Stimulated activated naive CD8-positive, alpha-beta T cell treated with anti-CD3 and anti-CD28 coated beads, Interleukin-15, amount 100 ng/mL, for 72 hours (primary cell): ENCODE data around the gene SHC1.
A peak's percentile ranks its signal among the peaks of the same experiment; 100 is the strongest.
"Not testable (repeated sequence)": the region's sequence is repeated elsewhere in the genome, so short reads cannot be mapped to it uniquely, and the experiment has no call there.

Experiments
- ATAC-seq: fragments of 150-1000 bp; cut with Tn5 transposase; 2 replicates; pipeline ENCODE4 v1.10.0; 2021; ENCODE audit warnings: mild to moderate bottlenecking, moderate library complexity
- DNase-seq, 2 donors: peaks; one replicate each; pipeline ENCODE4 v3.0.0; 2021 to 2022
- H3K27ac Mint-ChIP-seq, 2 donors: one replicate each; pipeline ENCODE4 v1.8.0; 2022; ENCODE audit warnings: mild to moderate bottlenecking in 2 of 2, mixed read lengths in 2 of 2, moderate library complexity in 2 of 2
- H3K27me3 Mint-ChIP-seq: one replicate; pipeline ENCODE4 v1.8.0; 2022; ENCODE audit warnings: mixed read lengths
- H3K4me1 Mint-ChIP-seq: one replicate; pipeline ENCODE4 v1.8.0; 2022; ENCODE audit warnings: mild to moderate bottlenecking, mixed read lengths
- H3K4me3 Mint-ChIP-seq, 2 donors: one replicate each; pipeline ENCODE4 v1.8.0; 2022; ENCODE audit warnings: mild to moderate bottlenecking in 2 of 2, mixed read lengths in 2 of 2, moderate library complexity in 1 of 2
- H3K9me3 Mint-ChIP-seq, 2 donors: one replicate each; pipeline ENCODE4 v1.8.0; 2022; ENCODE audit warnings: mixed read lengths in 2 of 2

Gene SHC1

GRCh38 chr1:154990276-154990675, 19.7 kb upstream of the SHC1 start:
- ATAC-seq (no peak), DNase-seq (no peak)
- Mint-ChIP-seq H3K27me3 (peaks cover 8% of the 10 kb centered on the region), H3K27ac (no peak overlapping the region), H3K9me3 (no peaks in the 10 kb centered on the region), H3K4me1 (peaks cover 37% of the 10 kb centered on the region), H3K4me3 (no peak overlapping the region)

DNA sequence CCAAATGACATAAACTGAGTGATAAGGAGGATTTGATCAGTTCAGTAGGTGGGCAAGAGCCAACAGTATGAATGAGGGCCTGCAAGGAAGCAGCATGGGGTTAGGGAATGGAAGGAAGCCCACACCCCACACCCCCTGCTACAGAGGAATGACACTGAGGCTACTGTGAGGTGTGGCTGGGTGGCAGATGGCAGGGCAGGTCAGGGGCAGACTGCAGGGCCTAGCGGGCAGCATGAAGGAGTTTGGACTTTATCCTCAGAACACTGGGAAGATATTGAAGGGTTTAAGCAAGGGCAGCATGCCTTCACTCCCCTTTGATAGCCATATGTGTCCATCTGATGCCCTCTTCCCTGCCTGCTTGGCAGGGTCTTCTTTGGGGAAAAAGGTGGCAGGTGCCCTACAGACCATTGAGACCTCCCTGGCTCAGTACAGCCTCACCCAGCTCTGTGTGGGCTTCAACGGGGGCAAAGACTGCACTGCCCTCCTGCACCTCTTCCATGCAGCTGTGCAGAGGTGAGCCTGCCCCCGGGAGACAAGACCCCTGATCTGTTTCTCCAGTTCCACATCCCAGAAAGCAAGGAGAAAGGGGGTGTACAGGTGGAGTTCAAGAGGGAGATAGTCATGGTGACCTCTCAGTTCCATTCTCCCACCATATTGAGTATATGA, 18.8 kb upstream of the SHC1 start:
- no peaks in the 10 kb centered on the region for H3K9me3 Mint-ChIP-seq
- H3K27ac Mint-ChIP-seq: peak overlapping the region; percentile 67 to 75
- H3K4me3 Mint-ChIP-seq: no peak overlapping the region
- no peak for DNase-seq
- no peaks in the 10 kb centered on the region for H3K27me3 Mint-ChIP-seq
- peaks cover 32% of the 10 kb centered on the region for H3K4me1 Mint-ChIP-seq
- ATAC-seq: no peak

GRCh38 chr1:154988058-154988954, 17.8 kb upstream of the SHC1 start:
- no peak for ATAC-seq
- Mint-ChIP-seq H3K4me3 (no peak overlapping the region), H3K9me3 (no peaks in the 10 kb centered on the region), H3K27me3 (no peaks in the 10 kb centered on the region), H3K27ac (no peak overlapping the region), H3K4me1 (peaks cover 32% of the 10 kb centered on the region)
- no peak for DNase-seq

DNA sequence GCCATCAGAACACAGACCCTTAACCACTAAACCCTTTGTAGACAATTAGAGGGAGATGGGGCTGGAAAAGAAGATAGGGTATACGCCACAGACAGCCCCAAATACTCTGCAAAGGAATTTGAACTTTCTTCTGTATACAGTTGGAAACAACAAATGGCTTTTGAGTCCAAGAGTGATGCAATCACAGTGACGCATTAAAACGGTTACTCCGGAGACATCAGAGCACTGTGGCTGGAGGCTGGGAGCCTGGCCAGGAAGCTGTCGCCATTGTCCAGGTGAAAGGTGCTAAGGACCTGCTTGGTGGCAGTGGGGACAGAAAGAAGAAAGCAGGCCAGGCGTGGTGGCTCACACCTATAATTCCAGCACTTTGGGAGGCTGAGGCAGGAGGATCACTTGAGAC, 16.8 kb upstream of the SHC1 start:
- Mint-ChIP-seq H3K4me3 (no peak overlapping the region), H3K27ac (no peak overlapping the region), H3K27me3 (no peaks in the 10 kb centered on the region), H3K9me3 (no peaks in the 10 kb centered on the region), H3K4me1 (peaks cover 32% of the 10 kb centered on the region)
- ATAC-seq (no peak), DNase-seq (no peak)

DNA sequence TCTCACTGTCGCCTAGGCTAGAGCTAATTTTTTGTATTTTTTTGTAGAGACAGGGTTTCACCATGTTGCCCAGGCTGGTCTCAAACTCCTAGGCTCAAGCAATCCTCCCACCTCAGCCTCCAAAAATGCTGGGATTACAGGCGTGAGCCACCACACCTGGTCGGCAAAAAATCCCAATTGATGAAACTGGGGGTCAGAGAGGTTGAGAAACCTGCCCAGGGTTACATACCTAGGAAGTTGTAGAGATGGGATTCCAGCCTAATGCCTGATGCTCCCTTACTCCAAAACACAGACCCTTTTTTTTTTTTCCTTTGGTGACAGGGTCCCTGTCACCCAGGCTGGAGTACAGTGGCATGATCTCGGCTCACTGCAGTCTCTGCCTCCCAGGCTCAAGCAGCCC, 16.2 kb upstream of the SHC1 start:
- not testable (repeated sequence) for DNase-seq, ATAC-seq, H3K9me3 Mint-ChIP-seq, H3K4me3 Mint-ChIP-seq, H3K27me3 Mint-ChIP-seq
- H3K27ac Mint-ChIP-seq: peak overlapping the region in 1 of 2 donors; percentile 74
- peaks cover 33% of the 10 kb centered on the region for H3K4me1 Mint-ChIP-seq

- H3K27ac Mint-ChIP-seq: peak overlapping the region in 1 of 2 donors; percentile 37
- no peak for DNase-seq
These were observed 13.4 kb upstream of the SHC1 start for GRCh38 chr1:154983776-154984466.

DNA sequence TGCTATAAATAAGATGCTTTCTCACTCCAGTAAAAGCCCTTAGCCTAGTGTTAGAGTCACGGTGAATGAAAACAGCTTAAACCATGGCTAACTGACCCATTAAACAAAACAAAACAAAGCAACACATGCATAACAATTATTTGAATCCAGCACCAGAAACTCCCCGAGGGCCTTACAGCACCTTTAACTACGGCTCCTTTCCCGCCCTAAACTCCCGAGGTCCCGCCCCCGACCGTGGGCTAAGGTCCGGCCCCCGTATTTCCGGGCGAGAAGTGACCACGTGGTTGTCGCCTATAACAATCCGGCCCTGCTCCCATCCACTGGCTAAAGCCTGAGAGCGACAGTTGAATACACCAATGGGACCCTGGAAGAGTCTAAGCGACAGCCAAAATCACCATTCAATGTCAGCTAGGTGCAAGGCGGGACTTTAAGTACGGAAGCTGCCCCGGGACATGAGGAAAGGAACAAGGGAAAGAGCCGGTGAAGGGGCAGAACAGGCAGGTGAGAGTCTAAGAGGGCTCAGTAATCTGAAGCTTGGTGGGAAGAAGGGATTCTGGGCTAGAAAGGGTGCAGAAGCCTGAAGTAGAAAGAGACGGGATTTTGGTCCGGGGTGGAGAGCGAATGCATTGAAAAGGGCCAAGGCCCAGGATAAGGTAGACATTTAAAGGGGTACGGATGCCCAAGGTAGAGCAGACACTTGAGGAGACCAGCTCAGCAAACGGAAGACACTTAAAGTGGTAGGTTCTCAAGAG, 12.5 kb upstream of the SHC1 start, which contains the start of gene FLAD1:
Gene FLAD1 (plus strand): TSS at position 448 of the 752 bp plus-strand sequence. CDS start 351 bp downstream, outside the sequence.
- peaks cover 33% of the 10 kb centered on the region for H3K4me1 Mint-ChIP-seq
- H3K27ac Mint-ChIP-seq: peak within 1 kb of the TSS in 1 of 2 donors; percentile 37
- H3K9me3 Mint-ChIP-seq: no peaks in the 10 kb centered on the region
- no peaks in the 10 kb centered on the region for H3K27me3 Mint-ChIP-seq
- no peak within 1 kb of the TSS for H3K4me3 Mint-ChIP-seq
- ATAC-seq (peak; percentile 100), DNase-seq (peak; percentile 95 to 98)

More at GRCh38 chr1:154983776-154984466, 13.4 kb upstream of the SHC1 start:
- Mint-ChIP-seq H3K4me1 (peaks cover 42% of the 10 kb centered on the region), H3K27me3 (no peaks in the 10 kb centered on the region), H3K4me3 (no peak overlapping the region), H3K9me3 (no peaks in the 10 kb centered on the region)
- ATAC-seq: no peak

DNA sequence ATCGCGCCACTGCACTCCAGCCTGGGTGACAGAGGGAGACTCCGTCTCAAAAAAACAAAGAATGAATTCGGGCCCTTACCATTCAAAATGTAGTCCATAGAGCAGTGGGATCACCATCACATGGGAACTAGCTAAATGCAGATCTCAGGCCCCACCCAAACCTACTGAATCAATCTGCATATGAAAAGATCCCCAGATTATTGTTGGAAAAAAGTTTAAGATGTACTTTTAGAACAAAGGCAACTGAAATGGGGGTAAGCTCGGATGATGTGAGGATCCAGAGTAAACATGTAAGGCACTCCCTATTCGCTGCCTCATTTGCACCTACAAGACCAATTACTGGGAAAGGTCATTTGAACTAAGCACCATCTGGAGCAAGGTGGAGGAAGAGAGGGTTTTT, 11.8 kb upstream of the SHC1 start:
- DNase-seq: no peak
- peaks cover 31% of the 10 kb centered on the region for H3K4me1 Mint-ChIP-seq
- ATAC-seq: no peak
- no peaks in the 10 kb centered on the region for H3K27me3 Mint-ChIP-seq
- no peak overlapping the region for H3K4me3 Mint-ChIP-seq
- no peak overlapping the region for H3K27ac Mint-ChIP-seq
- no peaks in the 10 kb centered on the region for H3K9me3 Mint-ChIP-seq

GRCh38 chr1:154978360-154978759, 7.8 kb upstream of the SHC1 start:
- no peak for DNase-seq
- H3K4me1 Mint-ChIP-seq: peaks cover 22% of the 10 kb centered on the region
- no peak overlapping the region for H3K4me3 Mint-ChIP-seq
- no peak overlapping the region for H3K27ac Mint-ChIP-seq
- no peaks in the 10 kb centered on the region for H3K9me3 Mint-ChIP-seq
- no peak for ATAC-seq
- H3K27me3 Mint-ChIP-seq: no peaks in the 10 kb centered on the region

GRCh38 chr1:154977762-154978161, 7.2 kb upstream of the SHC1 start:
- Mint-ChIP-seq H3K4me1 (peaks cover 26% of the 10 kb centered on the region), H3K4me3 (peak overlapping the region in 1 of 2 donors; percentile 23), H3K27ac (peak overlapping the region in 1 of 2 donors; percentile 67)
- not testable (repeated sequence) for ATAC-seq, H3K9me3 Mint-ChIP-seq, DNase-seq, H3K27me3 Mint-ChIP-seq

DNA sequence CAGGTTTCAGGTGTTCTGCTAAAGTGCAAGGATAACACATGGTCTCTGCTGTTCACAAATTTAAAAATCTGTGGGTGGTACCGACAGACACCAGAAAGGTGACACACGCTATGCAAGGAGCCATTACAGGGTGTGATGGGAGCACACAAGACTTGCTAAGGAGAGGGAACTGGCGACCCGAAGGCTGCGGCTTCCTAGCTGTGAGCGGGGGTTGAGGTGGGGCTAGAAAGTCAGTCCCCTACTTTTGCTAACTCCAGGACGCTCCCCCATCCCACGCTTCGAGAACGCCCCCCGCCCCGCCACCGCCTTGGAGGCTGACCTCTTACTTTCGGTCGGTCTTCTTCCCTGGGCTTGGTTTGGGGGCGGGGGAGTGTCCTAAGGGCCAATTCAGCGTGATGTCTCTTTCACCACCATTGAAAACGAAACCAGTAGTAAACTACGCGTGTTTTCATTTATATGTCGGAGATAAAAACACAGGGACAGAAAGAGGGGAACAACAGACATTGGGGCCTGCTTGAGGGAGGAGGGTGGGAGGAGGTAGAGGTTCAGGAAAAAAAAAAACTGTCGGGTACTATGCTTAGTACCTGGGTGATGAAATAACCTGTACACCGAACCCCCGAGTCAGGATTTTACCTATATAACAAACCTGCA, 5.0 kb upstream of the SHC1 start:
- Mint-ChIP-seq H3K4me1 (peaks cover 34% of the 10 kb centered on the region), H3K9me3 (no peaks in the 10 kb centered on the region), H3K27ac (no peak overlapping the region)

DNA sequence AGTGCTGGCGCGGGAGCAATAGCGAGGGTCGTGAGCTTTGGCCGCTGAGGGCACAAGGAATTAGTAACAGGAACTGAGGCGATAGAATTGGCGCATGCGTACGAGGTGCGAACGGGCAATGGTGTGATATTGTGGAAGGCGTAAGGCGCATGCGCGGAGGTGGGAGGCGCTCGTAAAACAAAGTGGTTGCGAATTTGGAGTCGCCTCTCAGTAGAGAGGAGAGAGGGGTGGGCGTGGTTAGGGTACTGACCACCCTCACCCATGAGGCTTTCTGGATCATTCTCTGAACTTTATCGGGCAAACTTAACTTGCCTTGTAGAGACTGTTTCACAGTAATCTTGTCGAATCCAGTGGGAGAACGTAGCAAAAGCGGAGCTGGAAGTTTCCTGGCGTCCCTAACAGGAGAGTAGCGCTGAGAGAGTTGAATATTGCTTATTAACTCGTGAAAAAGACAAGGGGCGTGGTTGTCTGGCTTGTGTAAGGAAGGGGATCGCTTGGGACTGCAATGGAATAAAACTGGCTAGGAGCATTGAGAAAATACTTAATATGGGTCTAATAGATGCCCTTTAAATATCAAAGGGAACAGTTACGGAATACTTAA, 4.4 kb upstream of the SHC1 start:
- ATAC-seq: peak; percentile 71
- DNase-seq: peak; percentile 94 to 96
- Mint-ChIP-seq H3K27me3 (no peaks in the 10 kb centered on the region), H3K27ac (no peak overlapping the region), H3K4me3 (no peak overlapping the region), H3K9me3 (no peaks in the 10 kb centered on the region), H3K4me1 (peaks cover 38% of the 10 kb centered on the region)

More for the DNA sequence above, 5.0 kb upstream of the SHC1 start:
- ATAC-seq (peak; percentile 23), DNase-seq (peak; percentile 61 to 70)
- H3K27me3 Mint-ChIP-seq: no peaks in the 10 kb centered on the region
- H3K4me3 Mint-ChIP-seq: no peak overlapping the region

DNA sequence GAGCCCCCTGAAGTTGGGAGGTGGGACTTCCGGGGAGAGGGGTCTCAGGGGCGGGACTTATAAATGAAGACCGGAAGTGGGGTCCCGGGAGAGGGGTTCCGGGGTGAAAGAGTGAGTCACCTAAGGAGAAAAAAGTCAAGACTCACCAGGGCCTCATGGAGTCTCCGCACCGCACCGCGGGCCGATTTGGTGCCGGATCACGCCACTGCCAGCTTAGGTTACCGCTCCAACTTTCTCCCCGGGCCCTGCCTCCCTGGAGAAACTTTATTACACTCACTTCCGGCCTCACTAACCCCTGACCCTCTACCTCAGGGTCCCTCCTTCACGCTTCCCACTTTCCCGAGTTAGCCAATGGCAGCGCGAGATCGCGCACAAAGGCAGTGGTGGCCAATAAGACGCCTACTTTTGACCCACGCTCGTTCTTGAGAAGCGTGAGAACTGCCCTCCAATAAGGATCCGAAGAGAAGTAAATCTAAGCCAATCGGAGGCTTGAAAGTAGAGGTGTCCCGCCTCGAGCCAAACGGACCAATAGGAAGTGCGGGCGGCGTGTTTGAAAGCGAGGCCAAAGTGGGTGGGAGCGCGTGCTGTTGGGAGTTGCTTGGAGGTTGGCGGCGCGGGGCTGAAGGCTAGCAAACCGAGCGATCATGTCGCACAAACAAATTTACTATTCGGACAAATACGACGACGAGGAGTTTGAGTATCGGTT, 3.7 kb upstream of the SHC1 start, which contains the start of gene CKS1B:
Gene CKS1B (plus strand): TSS at position 580 of the 706 bp plus-strand sequence. CDS start 65 bp downstream, at position 645.
- DNase-seq (peak; percentile 95 to 98), ATAC-seq (peak; percentile 89)
- Mint-ChIP-seq H3K27ac (no peak within 1 kb of the TSS), H3K4me3 (no peak within 1 kb of the TSS), H3K27me3 (no peaks in the 10 kb centered on the region), H3K9me3 (no peaks in the 10 kb centered on the region), H3K4me1 (peaks cover 39% of the 10 kb centered on the region)
